GM12873 (cell line): Measurements from ENCODE around the gene SIRT3.

Experiments
- TF ChIP-seq, protein P1 (sequence below): IDR thresholded peaks from 2 replicates; pipeline ENCODE4 v1.5.1; 2012; ENCODE audit warnings: low read depth, mild to moderate bottlenecking, moderate library complexity, low read length, control low read depth; ENCODE audit not compliant: insufficient read depth; ENCODE audit errors: missing control alignments

SIRT3 gene

GRCh38 chr11:223026-223789, 12.9 kb downstream of the SIRT3 start:
- TF ChIP-seq, protein P1, sequence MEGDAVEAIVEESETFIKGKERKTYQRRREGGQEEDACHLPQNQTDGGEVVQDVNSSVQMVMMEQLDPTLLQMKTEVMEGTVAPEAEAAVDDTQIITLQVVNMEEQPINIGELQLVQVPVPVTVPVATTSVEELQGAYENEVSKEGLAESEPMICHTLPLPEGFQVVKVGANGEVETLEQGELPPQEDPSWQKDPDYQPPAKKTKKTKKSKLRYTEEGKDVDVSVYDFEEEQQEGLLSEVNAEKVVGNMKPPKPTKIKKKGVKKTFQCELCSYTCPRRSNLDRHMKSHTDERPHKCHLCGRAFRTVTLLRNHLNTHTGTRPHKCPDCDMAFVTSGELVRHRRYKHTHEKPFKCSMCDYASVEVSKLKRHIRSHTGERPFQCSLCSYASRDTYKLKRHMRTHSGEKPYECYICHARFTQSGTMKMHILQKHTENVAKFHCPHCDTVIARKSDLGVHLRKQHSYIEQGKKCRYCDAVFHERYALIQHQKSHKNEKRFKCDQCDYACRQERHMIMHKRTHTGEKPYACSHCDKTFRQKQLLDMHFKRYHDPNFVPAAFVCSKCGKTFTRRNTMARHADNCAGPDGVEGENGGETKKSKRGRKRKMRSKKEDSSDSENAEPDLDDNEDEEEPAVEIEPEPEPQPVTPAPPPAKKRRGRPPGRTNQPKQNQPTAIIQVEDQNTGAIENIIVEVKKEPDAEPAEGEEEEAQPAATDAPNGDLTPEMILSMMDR, result no peak

- TF ChIP-seq, protein P1, result no peak
Observed at GRCh38 chr11:221998-222789, 13.9 kb downstream of the SIRT3 start.

DNA sequence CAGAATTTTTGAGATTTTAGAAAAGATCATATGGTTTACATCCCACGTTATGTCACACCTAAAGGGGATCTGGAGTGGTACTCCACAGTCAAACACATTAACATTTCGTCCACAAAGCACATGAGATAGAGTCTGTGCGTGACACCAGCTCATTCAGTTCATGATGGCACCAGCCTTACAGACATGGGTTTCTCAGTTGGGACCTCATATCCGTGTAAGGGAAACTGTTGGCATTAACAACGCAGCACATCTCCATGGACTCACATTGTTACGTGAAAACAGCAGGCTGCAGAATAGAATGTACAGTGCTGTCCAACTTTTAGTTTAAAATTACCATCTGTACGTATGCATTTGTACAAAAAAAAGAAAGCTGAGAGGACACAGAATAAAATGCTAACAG, 14.6 kb downstream of the SIRT3 start:
- TF ChIP-seq, protein P1, result no peak

- TF ChIP-seq, protein P1, result no peak
Observed at GRCh38 chr11:218815-219593, 17.1 kb downstream of the SIRT3 start.

GRCh38 chr11:217704-218103, 18.4 kb downstream of the SIRT3 start:
- TF ChIP-seq, protein P1, result no peak

- TF ChIP-seq, protein P1, result no peak
Observed at GRCh38 chr11:216081-216974, 19.8 kb downstream of the SIRT3 start.
